PFSK-1 (cell line): ENCODE results near the gene FAM219A.

ENCODE experiments used
- FOXP2 ChIP-seq: optimal IDR thresholded peaks from 2 replicates; pipeline ENCODE3; 2011; ENCODE audit warnings: borderline replicate concordance, control low read depth, inconsistent platforms; ENCODE audit not compliant: insufficient read depth; ENCODE audit errors: extremely low read length, extremely low read depth
- POLR2AphosphoS5 ChIP-seq: IDR thresholded peaks from 2 replicates; pipeline ENCODE4 v1.6.1; 2012; ENCODE audit warnings: low read depth, mild to moderate bottlenecking, control low read depth, low read length, moderate library complexity
- REST ChIP-seq, 2 experiments: IDR thresholded peaks; 2 replicates each; pipeline versions ENCODE4 v1.6.1 to v1.8.0; 2011 to 2012; ENCODE audit warnings: low read depth in 2 of 2, low read length in 2 of 2, control low read depth in 1 of 2, inconsistent platforms in 1 of 2, mild to moderate bottlenecking in 1 of 2, moderate library complexity in 1 of 2; ENCODE audit not compliant: insufficient read depth in 1 of 2
- SIN3A ChIP-seq: IDR thresholded peaks from 2 replicates; pipeline ENCODE4 v1.6.1; 2012; ENCODE audit warnings: mild to moderate bottlenecking, low read length, moderate library complexity, borderline replicate concordance; ENCODE audit not compliant: insufficient read depth
- TAF1 ChIP-seq: IDR thresholded peaks from 2 replicates; pipeline ENCODE4 v1.6.1; 2012; ENCODE audit warnings: low read length, control low read depth, borderline replicate concordance; ENCODE audit not compliant: insufficient read depth

The FAM219A gene

GRCh38 chr9:34459941-34460340 lies 1.6 kb upstream of the FAM219A start:
- TF ChIP-seq TAF1: no peak
- no peak for TF ChIP-seq REST (IDR thresholded peaks at IDR 0.05; ENCODE audit: insufficient read depth in 1 of 2, low read depth in 2 of 2, low read length in 2 of 2)
- TF ChIP-seq FOXP2: no peak
- no peak for TF ChIP-seq SIN3A
- no peak for TF ChIP-seq POLR2AphosphoS5

- no peak for TF ChIP-seq TAF1
- TF ChIP-seq SIN3A: no peak
- TF ChIP-seq FOXP2: no peak
- TF ChIP-seq REST (IDR thresholded peaks at IDR 0.05; ENCODE audit: insufficient read depth in 1 of 2, low read depth in 2 of 2, low read length in 2 of 2): no peak
- TF ChIP-seq POLR2AphosphoS5: no peak
Observed at GRCh38 chr9:34459356-34459755, 986 bp upstream of the FAM219A start.

GRCh38 chr9:34458959-34459340 lies 580 bp upstream of the FAM219A start:
- TF ChIP-seq TAF1: no peak
- no peak for TF ChIP-seq SIN3A
- TF ChIP-seq FOXP2: no peak
- TF ChIP-seq REST (IDR thresholded peaks at IDR 0.05; ENCODE audit: insufficient read depth in 1 of 2, low read depth in 2 of 2, low read length in 2 of 2): no peak
- TF ChIP-seq POLR2AphosphoS5: no peak

GRCh38 chr9:34457266-34458012 lies 931 bp downstream of the FAM219A start:
- no peak for TF ChIP-seq REST (IDR thresholded peaks at IDR 0.05; ENCODE audit: insufficient read depth in 1 of 2, low read depth in 2 of 2, low read length in 2 of 2)
- TF ChIP-seq TAF1: no peak

- TF ChIP-seq SIN3A (no peak), FOXP2 (no peak), REST (IDR thresholded peaks at IDR 0.05; ENCODE audit: insufficient read depth in 1 of 2, low read depth in 2 of 2, low read length in 2 of 2) (no peak), POLR2AphosphoS5 (no peak), TAF1 (no peak)
Observed at GRCh38 chr9:34456746-34457145, 1.6 kb downstream of the FAM219A start.
